Measurements from ENCODE around the gene TPGS2. TPM values are rescaled to one million over a fixed set of nuclear protein-coding genes. Genes with fewer than 3 reads are reported as not detected.

TPGS2 gene
- total RNA-seq, 1 donor from 2014 or later: 93.5 TPM

DNA sequence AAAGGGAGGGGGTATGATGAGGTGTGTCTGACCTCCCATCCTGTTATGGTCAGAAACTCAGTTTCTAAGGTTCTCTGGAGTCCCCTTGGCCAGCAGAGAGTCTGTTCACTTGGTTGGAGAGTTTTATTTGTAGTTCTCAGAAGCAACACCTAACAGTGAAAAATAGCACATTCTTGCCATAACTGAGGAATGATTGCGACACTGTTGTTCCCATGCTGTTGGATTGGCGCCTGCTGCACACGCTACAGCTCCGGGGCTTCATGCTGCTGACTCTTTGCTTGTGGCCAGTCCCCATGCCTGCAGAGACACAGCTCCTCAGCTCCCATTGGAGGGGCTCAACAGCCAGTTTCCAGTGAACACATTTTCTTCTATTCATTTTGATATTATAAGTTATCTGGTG lies 42.1 kb downstream of the TPGS2 start:
- no peak for DNase-seq (ENCODE audit: low spot score in 2 of 2, unreplicated experiment in 2 of 2)
- H3K4me1 Mint-ChIP-seq: peaks cover 4% of the 10 kb centered on the region
- H3K4me3 Mint-ChIP-seq: no peak overlapping the region
- no peaks in the 10 kb centered on the region for H3K27me3 Mint-ChIP-seq (ENCODE audit: low read depth)
- H3K9me3 Mint-ChIP-seq: peaks cover 14% of the 10 kb centered on the region
- TF ChIP-seq, protein P1, sequence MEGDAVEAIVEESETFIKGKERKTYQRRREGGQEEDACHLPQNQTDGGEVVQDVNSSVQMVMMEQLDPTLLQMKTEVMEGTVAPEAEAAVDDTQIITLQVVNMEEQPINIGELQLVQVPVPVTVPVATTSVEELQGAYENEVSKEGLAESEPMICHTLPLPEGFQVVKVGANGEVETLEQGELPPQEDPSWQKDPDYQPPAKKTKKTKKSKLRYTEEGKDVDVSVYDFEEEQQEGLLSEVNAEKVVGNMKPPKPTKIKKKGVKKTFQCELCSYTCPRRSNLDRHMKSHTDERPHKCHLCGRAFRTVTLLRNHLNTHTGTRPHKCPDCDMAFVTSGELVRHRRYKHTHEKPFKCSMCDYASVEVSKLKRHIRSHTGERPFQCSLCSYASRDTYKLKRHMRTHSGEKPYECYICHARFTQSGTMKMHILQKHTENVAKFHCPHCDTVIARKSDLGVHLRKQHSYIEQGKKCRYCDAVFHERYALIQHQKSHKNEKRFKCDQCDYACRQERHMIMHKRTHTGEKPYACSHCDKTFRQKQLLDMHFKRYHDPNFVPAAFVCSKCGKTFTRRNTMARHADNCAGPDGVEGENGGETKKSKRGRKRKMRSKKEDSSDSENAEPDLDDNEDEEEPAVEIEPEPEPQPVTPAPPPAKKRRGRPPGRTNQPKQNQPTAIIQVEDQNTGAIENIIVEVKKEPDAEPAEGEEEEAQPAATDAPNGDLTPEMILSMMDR (IDR thresholded peaks at IDR 0.05; ENCODE audit: unreplicated experiment): no peak
- H3K27ac Mint-ChIP-seq: no peak overlapping the region
- peaks cover 33% of the 10 kb centered on the region for H3K36me3 Mint-ChIP-seq

DNA sequence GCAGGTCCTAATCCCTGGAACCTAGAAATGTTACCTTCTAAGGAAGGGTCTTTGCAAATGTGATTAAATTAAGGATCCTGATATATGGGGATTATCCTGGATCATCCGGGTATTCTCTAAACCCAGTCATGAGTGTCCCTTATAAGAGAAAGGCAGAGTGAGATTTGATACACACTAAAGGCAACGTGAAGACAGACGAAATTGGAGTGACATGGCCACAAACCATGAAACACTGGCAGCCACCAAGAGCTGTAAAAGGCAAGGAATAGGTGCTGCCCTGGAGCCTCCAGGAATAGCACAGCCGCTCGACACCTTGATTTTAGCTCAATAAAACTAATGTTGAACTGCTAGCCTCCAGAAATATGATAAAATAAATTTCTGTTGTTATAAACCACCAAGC lies 45.0 kb downstream of the TPGS2 start:
- peaks cover 14% of the 10 kb centered on the region for H3K36me3 Mint-ChIP-seq
- H3K27me3 Mint-ChIP-seq (ENCODE audit: low read depth): no peaks in the 10 kb centered on the region
- H3K27ac Mint-ChIP-seq: no peak overlapping the region
- H3K9me3 Mint-ChIP-seq: no peaks in the 10 kb centered on the region
- TF ChIP-seq, protein P1 (IDR thresholded peaks at IDR 0.05; ENCODE audit: unreplicated experiment): no peak
- DNase-seq (ENCODE audit: low spot score in 2 of 2, unreplicated experiment in 2 of 2): no peak
- no peak overlapping the region for H3K4me3 Mint-ChIP-seq
- peaks cover 4% of the 10 kb centered on the region for H3K4me1 Mint-ChIP-seq

DNA sequence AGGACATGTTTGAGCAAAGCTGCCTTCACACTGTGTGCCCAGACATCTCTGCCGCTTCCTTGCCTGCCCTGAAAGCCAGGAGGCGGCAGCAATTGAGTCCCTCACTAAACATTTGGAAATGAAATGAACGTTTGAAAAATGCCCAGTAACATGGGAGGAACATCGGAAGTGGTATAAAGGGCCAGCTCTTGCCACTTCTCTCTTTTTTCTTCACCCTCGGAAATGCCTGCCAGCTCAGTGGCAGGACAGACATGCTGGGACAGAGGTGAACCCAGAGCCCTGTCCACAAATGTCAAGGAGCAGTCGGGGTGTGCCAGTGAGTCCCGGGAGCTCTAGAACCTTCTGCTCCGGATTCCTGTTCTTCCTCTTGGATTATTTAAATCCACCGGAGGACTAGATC lies 46.1 kb downstream of the TPGS2 start:
- no peaks in the 10 kb centered on the region for H3K9me3 Mint-ChIP-seq
- H3K27me3 Mint-ChIP-seq (ENCODE audit: low read depth): no peaks in the 10 kb centered on the region
- peaks cover 15% of the 10 kb centered on the region for H3K36me3 Mint-ChIP-seq
- DNase-seq (ENCODE audit: low spot score in 2 of 2, unreplicated experiment in 2 of 2): no peak
- no peak overlapping the region for H3K4me3 Mint-ChIP-seq
- H3K4me1 Mint-ChIP-seq: peaks cover 4% of the 10 kb centered on the region
- TF ChIP-seq, protein P1 (IDR thresholded peaks at IDR 0.05; ENCODE audit: unreplicated experiment): no peak
- H3K27ac Mint-ChIP-seq: no peak overlapping the region

DNA sequence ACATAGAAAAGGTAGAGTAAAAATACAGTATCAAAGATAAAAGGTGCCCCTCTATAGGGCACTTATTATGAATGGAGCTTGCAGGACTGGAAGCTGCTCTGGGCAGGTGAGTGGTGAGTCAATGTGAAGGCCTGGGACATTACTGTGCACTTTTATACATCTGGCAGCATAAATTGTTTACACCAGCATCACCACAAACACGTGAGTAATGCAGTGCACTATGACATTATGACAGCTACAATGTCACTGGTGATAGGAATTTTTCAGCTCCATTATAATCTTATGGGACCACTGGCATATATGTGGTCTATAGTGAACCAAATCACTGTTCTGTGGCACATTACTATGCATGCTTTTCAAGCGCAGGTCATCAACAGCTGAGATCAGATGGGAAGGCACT lies 48.1 kb downstream of the TPGS2 start:
- TF ChIP-seq, protein P1 (IDR thresholded peaks at IDR 0.05; ENCODE audit: unreplicated experiment): no peak
- no peak overlapping the region for H3K4me3 Mint-ChIP-seq
- H3K9me3 Mint-ChIP-seq: no peaks in the 10 kb centered on the region
- H3K4me1 Mint-ChIP-seq: no peaks in the 10 kb centered on the region
- no peak for DNase-seq (ENCODE audit: low spot score in 2 of 2, unreplicated experiment in 2 of 2)
- H3K27ac Mint-ChIP-seq: no peak overlapping the region
- no peaks in the 10 kb centered on the region for H3K27me3 Mint-ChIP-seq (ENCODE audit: low read depth)
- peaks cover 12% of the 10 kb centered on the region for H3K36me3 Mint-ChIP-seq

DNA sequence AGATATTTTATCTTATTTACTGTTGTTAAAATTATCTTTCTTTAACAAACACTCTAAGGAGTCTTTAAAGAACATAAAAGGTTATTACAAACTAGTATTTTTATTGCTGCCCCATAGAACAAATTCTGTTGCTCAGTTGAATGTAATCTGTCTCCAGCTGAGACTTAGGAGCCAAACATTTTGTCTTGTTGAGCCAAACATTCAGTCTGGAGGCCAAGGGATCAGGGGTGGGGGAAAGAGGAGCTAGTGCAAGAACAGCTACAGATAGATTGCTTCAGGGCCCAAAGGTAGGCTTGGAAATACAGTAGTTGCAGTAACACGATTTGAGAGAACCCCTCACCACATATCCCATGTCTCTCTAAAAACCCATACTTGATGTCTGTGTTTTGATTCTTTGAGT lies 51.2 kb downstream of the TPGS2 start:
- no peak overlapping the region for H3K4me3 Mint-ChIP-seq
- H3K27ac Mint-ChIP-seq: no peak overlapping the region
- H3K27me3 Mint-ChIP-seq (ENCODE audit: low read depth): peaks cover 4% of the 10 kb centered on the region
- TF ChIP-seq, protein P1 (IDR thresholded peaks at IDR 0.05; ENCODE audit: unreplicated experiment): no peak
- H3K4me1 Mint-ChIP-seq: peaks cover 2% of the 10 kb centered on the region
- no peaks in the 10 kb centered on the region for H3K9me3 Mint-ChIP-seq
- H3K36me3 Mint-ChIP-seq: peaks cover 6% of the 10 kb centered on the region
- DNase-seq (ENCODE audit: low spot score in 2 of 2, unreplicated experiment in 2 of 2): no peak

DNA sequence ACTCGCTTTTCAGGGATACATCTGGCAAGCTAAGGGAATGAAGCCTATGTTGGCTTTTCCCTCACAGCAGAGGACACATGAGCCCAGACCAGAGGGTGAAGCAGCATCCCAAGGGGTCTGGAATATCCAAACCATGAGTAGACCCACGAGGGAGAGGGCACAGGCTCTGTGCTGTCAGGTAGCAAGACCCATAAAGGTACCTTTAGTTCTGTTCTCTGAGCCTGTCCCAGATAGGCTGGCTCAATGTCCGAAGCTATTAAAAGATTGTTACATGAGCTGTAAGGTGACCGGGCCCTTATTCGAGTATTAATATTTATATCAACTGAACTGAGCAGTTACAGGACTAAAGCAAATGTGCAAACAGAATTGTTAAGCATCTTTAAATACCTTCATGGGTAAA lies 52.2 kb downstream of the TPGS2 start:
- no peaks in the 10 kb centered on the region for H3K9me3 Mint-ChIP-seq
- H3K4me3 Mint-ChIP-seq: no peak overlapping the region
- peaks cover 10% of the 10 kb centered on the region for H3K4me1 Mint-ChIP-seq
- H3K27me3 Mint-ChIP-seq (ENCODE audit: low read depth): peaks cover 4% of the 10 kb centered on the region
- H3K27ac Mint-ChIP-seq: no peak overlapping the region
- no peak for DNase-seq (ENCODE audit: low spot score in 2 of 2, unreplicated experiment in 2 of 2)
- H3K36me3 Mint-ChIP-seq: peaks cover 4% of the 10 kb centered on the region
- TF ChIP-seq, protein P1 (IDR thresholded peaks at IDR 0.05; ENCODE audit: unreplicated experiment): no peak

Measured in mesothelial cell of epicardium (in vitro differentiated cells).